HG03103 (cell line): Measurements from ENCODE around the gene C12orf60.
"Not testable (repeated sequence)": the region's sequence is repeated elsewhere in the genome, so short reads cannot be mapped to it uniquely, and the experiment has no call there.

ENCODE experiments used
- ATAC-seq: cut with Tn5 transposase; IDR thresholded peaks from one replicate; pipeline ENCODE4 v1.9.1; 2021; ENCODE audit warnings: low read depth; ENCODE audit not compliant: unreplicated experiment

C12orf60 gene

DNA sequence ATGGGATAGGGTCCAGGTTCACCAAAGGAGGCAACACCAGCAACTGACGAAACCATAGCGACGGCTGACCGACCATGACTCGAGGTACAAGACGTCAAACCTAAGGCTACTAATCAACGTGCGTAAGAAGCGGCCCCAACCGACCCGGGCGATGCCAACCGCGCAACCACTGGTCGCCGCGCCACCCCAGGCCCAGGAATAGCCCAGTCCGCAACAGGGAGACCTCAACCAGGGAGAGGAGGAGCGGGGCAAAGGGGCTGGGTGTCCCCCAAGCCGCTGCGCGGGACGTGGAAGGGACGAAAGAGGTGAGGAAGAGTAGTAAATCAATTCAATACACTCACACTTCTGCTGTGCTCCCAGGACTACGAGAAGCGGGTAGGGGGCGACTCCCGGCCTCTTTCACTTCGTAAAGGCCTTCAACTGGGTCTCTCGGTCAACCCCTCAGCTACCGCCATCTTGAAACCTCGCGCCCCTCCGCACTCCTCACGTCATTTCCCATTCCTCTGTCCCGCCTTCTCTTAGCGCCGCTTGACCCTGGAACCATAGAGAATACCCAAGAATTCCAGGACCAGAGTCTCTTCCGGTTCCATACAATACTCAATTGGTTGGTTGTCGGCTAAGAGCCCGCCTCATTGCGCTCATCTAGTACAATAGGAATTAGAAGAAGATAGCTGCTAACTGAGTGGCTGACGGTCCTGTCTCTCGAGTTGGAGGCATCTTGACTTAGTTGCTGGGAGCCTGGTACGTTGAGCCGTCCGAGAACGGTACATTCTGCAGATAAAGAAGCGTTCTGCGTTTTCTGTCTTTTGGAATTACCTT, at the start of gene C12orf60, which contains the start of gene WBP11:
Gene C12orf60, plus strand, starts transcription at position 660 of the 819 bp plus-strand sequence. CDS start 19,266 bp downstream, outside the sequence.
Gene WBP11, minus strand, starts transcription at position 468 of the 819 bp plus-strand sequence. CDS start 2,095 bp downstream, outside the sequence.
- peak; percentile 99 for ATAC-seq

- no peak for ATAC-seq
Observed at GRCh38 chr12:14756334-14757143, 46.9 kb upstream of the C12orf60 start.

GRCh38 chr12:14759711-14760280, 43.7 kb upstream of the C12orf60 start:
- ATAC-seq = not testable (repeated sequence)

- ATAC-seq = no peak
Observed at GRCh38 chr12:14765398-14765797, 38.1 kb upstream of the C12orf60 start.

DNA sequence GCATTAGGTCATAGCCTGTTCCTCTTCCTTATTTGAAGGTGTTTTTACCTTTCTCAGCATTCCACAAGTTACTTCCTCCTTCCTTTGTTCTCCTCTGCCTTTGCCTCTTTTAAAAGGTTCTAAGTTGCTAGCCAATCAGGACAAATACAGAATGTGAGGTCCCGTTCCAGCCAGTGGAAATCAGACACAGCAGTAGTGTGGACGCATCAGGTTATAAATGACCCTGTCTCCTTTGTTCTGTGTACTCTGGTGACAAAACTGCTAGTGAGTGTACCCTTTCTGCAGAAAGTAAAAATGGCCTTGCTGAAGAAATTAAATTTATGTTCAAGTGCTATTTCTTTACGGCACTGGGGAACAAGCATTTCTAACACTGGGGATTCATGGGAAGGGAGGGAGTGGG, 37.5 kb upstream of the C12orf60 start:
- ATAC-seq = not testable (repeated sequence)

- ATAC-seq = no peak
Observed at GRCh38 chr12:14766649-14767215, 36.7 kb upstream of the C12orf60 start.

DNA sequence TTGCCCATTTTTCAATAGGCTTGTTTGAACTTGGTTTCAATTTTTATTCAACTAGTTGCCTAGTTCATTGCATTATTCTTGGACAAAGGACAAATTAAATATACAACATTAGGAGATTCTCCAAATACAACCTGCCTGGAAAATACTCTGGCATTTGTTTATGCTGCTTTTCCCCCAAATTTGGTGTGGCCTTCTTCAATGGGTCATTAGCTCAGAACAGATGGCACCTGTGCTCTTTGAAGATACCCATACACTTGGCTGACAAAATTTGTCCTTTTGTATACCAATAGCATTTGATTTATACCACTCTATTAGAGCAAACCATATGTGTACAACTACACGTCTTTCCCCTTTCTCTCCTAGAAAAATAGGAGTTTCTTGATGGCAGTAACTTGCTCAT, 35.9 kb upstream of the C12orf60 start:
- ATAC-seq = no peak

- ATAC-seq = no peak
Observed at GRCh38 chr12:14768823-14769405, 34.6 kb upstream of the C12orf60 start.

DNA sequence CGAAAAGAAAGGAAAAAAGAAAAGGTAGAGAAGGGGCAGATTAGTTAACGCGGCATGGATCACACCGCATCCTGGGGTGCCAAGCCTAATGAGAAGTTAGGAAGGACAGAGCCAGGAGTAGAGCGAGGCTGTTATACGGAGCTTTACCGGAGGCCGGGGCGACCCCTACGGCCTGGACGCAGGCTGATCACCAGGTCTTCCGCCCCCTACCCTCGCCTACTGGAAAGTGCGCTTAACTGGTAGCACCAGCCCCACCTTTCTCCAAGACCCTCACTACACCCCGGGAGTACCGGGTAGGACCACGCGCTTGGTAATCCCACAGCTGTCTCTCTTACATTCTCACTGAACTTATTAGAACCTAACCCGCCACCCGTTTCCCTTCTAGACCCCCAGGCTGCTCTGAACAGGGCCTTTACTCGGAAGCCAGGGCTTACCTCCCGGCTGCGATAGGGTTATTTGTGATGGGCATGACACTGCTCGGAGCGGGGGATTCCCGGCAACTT, 34.0 kb upstream of the C12orf60 start:
- ATAC-seq = peak; percentile 1

- ATAC-seq = peak; percentile 26
Observed at GRCh38 chr12:14769969-14770495, 33.4 kb upstream of the C12orf60 start.

- ATAC-seq = peak; percentile 20
Observed at GRCh38 chr12:14770496-14771461, 32.7 kb upstream of the C12orf60 start.

GRCh38 chr12:14771651-14772137, 31.8 kb upstream of the C12orf60 start:
- ATAC-seq = no peak

GRCh38 chr12:14772946-14773345, 30.5 kb upstream of the C12orf60 start:
- no peak for ATAC-seq

- peak; percentile 15 for ATAC-seq
Observed at GRCh38 chr12:14773685-14774073, 29.8 kb upstream of the C12orf60 start.

- ATAC-seq = peak; percentile 56
Observed at GRCh38 chr12:14774074-14774905, 29.2 kb upstream of the C12orf60 start.

DNA sequence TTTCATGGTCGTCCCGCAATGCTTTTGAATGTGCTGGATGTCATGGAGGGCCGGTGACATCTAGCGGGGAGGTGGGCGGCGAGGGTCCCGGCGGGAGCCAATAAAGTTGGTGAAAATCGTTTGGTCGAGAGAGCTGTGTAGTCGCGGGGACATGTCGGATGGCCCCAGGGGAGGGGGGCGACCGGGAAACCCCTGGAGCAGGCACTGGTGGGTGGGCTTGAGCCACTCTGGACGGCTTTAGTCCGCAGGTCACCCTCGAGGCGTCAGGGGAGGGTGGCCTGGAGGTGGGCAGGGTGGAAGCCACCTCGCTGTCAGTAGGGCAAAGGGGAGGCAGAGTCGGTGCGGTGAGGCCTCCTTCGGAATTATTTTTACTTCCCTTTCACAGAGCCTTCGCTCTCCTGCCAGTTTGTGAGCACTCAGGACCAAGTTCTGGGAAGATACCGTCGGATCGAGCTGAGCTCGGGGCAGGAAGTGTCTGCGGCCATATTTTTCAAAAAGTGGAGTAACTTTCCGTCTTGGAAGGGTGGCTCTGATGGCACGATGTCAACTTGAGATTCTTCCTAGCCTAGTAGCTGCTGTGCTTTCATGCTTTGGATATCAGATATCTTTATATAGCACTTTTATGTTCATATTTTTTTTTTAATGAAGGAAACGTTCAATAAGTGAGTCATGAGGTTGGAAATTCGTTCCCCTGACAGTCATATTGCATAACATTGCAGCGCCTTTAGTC, 28.4 kb upstream of the C12orf60 start:
- no peak for ATAC-seq

DNA sequence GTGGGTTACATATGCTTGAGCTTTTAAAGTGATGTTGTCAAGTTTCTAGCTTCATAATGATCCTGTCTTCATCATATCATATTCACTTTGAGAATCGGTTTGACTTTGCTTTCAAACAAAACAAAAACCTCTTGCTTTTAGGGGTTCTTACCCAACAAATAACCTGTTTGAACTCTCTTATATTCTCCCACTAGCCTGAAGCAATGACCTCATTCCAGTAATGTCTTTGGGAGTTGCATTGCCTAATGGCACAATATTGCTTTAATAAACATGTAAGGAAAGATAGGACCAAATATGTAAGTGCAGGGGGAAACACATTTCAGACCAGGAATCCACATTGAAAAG, 27.9 kb upstream of the C12orf60 start:
- ATAC-seq = no peak
